Breast epithelium (tissue), 3 donors: ENCODE results near the gene GSTO1.

Experiments
- CTCF ChIP-seq, 3 donors: fragments of 450-650 bp; IDR thresholded peaks; one replicate each; pipeline ENCODE4 v1.5.1; 2016 to 2017; ENCODE audit warnings: antibody characterized with exemption in 3 of 3, mild to moderate bottlenecking in 3 of 3, moderate library complexity in 3 of 3
- POLR2A ChIP-seq: fragments of 450-650 bp; IDR thresholded peaks from one replicate; pipeline ENCODE4 v1.6.1; 2016; ENCODE audit warnings: antibody characterized with exemption, mild to moderate bottlenecking, moderate library complexity
- POLR2AphosphoS5 ChIP-seq, 3 donors: sonication (generic); formaldehyde crosslinking; IDR thresholded peaks; one replicate each; pipeline ENCODE4 v1.6.1; 2017; ENCODE audit warnings: antibody characterized with exemption in 3 of 3

GRCh38 chr10:104208730-104209129 lies 46.0 kb upstream of the GSTO1 start:
- TF ChIP-seq POLR2AphosphoS5 (IDR thresholded peaks at IDR 0.05) (no peak), POLR2A (no peak), CTCF (IDR thresholded peaks at IDR 0.05) (no peak)
